ENCODE results near the gene PIK3R3. TPM values are rescaled to one million over a fixed set of nuclear protein-coding genes. Genes with fewer than 3 reads are reported as not detected.

PIK3R3 gene
- total and polyA plus RNA-seq, 9 of the 15 experiments (the other 6 are each of a cell fraction or from before 2014, with no cell fraction given): 1.4 to 7.7 (median 4.6) TPM

DNA sequence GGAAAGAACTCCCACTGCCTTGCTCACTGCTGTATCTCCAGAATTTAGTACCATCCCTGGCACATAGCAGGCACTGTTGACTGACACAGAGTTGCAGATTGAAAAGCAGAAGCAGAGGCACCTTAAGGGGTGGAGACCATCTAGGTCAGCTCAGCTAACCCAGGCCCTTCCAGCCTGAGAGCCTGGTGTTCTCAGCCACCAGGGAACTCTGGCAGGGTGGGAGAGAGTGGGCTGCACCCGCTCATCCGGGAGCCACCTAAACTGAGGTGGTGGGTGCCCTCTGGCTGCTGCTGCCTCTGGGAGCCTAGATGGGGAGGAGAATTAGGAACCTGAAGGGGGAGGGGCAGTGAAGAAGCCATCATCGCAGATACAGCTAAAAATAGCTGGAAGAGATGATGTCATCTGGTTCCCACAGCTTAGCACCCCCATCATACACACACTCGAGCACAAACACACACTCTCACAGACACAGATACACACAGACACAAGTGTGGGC lies 41.0 kb upstream of the PIK3R3 start (continued):
- TF ChIP-seq, protein P1, sequence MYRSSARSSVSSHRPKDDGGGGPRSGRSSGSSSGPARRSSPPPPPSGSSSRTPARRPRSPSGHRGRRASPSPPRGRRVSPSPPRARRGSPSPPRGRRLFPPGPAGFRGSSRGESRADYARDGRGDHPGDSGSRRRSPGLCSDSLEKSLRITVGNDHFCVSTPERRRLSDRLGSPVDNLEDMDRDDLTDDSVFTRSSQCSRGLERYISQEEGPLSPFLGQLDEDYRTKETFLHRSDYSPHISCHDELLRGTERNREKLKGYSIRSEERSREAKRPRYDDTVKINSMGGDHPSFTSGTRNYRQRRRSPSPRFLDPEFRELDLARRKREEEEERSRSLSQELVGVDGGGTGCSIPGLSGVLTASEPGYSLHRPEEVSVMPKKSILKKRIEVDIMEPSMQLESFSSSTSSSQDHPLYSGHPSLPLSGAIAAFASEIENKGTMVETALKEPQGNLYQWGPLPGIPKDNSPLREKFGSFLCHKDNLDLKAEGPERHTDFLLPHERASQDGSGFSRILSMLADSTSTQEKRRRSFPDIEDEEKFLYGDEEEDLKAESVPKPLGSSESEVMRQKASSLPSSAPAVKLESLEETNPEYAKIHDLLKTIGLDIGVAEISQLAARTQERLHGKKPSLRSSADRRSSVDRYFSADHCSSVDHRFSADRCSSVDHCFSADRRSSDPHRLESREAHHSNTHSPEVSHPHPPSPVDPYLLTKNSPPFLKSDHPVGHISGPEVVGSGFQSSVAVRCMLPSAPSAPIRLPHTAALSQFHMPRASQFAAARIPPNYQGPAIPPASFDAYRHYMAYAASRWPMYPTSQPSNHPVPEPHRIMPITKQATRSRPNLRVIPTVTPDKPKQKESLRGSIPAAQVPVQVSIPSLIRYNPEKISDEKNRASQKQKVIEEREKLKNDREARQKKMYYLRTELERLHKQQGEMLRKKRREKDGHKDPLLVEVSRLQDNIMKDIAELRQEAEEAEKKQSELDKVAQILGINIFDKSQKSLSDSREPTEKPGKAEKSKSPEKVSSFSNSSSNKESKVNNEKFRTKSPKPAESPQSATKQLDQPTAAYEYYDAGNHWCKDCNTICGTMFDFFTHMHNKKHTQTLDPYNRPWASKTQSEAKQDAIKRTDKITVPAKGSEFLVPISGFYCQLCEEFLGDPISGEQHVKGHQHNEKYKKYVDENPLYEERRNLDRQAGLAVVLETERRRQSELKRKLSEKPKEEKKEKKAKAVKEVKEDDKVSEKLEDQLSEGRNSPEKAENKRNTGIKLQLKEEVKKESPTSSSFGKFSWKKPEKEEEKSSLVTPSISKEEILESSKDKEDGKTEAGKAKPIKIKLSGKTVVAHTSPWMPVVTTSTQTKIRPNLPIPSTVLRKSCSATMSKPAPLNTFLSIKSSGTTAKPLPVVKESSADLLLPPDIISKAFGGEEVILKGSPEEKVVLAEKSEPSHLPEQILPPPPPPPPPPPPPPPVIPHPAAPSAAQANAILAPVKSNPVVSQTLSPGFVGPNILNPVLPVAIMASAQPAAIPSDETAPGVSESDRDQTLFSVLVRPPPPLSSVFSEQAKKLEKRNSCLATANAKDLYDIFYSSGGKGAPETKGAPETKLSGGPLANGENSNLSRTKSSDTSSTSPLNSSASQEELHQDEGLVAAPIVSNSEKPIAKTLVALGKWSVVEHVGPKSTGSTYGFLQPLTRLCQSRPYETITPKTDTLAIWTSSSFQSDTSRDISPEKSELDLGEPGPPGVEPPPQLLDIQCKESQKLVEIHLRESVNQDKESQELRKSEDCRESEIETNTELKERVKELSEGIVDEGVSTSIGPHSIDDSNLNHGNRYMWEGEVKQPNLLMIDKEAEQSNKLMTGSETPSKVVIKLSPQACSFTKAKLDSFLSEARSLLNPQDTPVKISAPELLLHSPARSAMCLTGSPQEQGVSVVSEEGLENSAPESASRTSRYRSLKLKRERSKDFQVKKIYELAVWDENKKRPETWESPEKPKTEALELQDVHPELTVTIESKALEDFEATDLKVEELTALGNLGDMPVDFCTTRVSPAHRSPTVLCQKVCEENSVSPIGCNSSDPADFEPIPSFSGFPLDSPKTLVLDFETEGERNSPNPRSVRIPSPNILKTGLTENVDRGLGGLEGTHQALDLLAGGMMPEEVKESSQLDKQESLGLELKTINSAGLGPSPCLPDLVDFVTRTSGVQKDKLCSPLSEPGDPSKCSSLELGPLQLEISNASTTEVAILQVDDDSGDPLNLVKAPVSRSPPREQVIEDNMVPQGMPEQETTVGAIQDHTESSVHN (IDR thresholded peaks at IDR 0.05; ENCODE audit: borderline replicate concordance in 1 of 2, low read depth in 1 of 2): 0 out of 4 replicates have a peak, but pooled peaks of 1 of the 2 experiments have one; percentile 18
- TF ChIP-seq RNF2 (IDR thresholded peaks at IDR 0.05) (no peak), MEF2D (tag; conservative IDR thresholded peaks at IDR 0.05; ENCODE audit: low read depth) (peak; percentile 98), ASH1L (IDR thresholded peaks at IDR 0.05; ENCODE audit: borderline replicate concordance, low read depth, partially characterized antibody) (no peak), SAP30 (IDR thresholded peaks at IDR 0.05; ENCODE audit: borderline replicate concordance, insufficient read depth, low read depth, low read length, poor library complexity, severe bottlenecking) (no peak), ZEB2 (IDR thresholded peaks at IDR 0.05) (no peak; the same call in 1 of the 2 replicates), MTA3 (IDR thresholded peaks at IDR 0.05; ENCODE audit: borderline replicate concordance) (peak; percentile 49; the same call in 1 of the 2 replicates), MCM3 (IDR thresholded peaks at IDR 0.05) (no peak), ZNF695 (CRISPR knock-in tag; IDR thresholded peaks at IDR 0.05) (no peak), GTF2E2 (tag; IDR thresholded peaks at IDR 0.05) (no peak), SNIP1 (IDR thresholded peaks at IDR 0.05; ENCODE audit: low read depth) (no peak), MAFG (tag; conservative IDR thresholded peaks at IDR 0.05) (no peak), ZSCAN29 (IDR thresholded peaks at IDR 0.05) (no peak), ZNF124 (CRISPR knock-in tag; IDR thresholded peaks at IDR 0.05) (no peak), LCOR (CRISPR knock-in tag; IDR thresholded peaks at IDR 0.05) (no peak)
- TF ChIP-seq, protein P2, sequence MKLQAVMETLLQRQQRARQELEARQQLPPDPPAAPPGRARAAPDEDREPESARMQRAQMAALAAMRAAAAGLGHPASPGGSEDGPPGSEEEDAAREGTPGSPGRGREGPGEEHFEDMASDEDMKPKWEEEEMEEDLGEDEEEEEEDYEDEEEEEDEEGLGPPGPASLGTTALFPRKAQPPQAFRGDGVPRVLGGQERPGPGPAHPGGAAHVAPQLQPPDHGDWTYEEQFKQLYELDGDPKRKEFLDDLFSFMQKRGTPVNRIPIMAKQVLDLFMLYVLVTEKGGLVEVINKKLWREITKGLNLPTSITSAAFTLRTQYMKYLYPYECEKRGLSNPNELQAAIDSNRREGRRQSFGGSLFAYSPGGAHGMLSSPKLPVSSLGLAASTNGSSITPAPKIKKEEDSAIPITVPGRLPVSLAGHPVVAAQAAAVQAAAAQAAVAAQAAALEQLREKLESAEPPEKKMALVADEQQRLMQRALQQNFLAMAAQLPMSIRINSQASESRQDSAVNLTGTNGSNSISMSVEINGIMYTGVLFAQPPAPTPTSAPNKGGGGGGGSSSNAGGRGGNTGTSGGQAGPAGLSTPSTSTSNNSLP (IDR thresholded peaks at IDR 0.05; ENCODE audit: borderline replicate concordance, low read depth, low read length): no peak
- TF ChIP-seq, protein P3, sequence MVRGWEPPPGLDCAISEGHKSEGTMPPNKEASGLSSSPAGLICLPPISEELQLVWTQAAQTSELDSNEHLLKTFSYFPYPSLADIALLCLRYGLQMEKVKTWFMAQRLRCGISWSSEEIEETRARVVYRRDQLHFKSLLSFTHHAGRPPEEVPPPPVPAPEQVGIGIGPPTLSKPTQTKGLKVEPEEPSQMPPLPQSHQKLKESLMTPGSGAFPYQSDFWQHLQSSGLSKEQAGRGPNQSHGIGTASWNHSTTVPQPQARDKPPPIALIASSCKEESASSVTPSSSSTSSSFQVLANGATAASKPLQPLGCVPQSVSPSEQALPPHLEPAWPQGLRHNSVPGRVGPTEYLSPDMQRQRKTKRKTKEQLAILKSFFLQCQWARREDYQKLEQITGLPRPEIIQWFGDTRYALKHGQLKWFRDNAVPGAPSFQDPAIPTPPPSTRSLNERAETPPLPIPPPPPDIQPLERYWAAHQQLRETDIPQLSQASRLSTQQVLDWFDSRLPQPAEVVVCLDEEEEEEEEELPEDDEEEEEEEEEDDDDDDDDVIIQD (CRISPR knock-in tag; IDR thresholded peaks at IDR 0.05): no peak
- TF ChIP-seq, protein P4, sequence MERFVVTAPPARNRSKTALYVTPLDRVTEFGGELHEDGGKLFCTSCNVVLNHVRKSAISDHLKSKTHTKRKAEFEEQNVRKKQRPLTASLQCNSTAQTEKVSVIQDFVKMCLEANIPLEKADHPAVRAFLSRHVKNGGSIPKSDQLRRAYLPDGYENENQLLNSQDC (CRISPR knock-in tag; IDR thresholded peaks at IDR 0.05): no peak

All from K562 (cell line).